Kidney (tissue), 14 donors: Measurements from ENCODE around the gene ESYT3. TPM values are rescaled to one million over a fixed set of nuclear protein-coding genes. Genes with fewer than 3 reads are reported as not detected.
A peak's percentile ranks its signal among the peaks of the same experiment; 100 is the strongest.

Source experiments
- DNase-seq, 5 donors: peaks; one replicate each; pipeline ENCODE4 v3.0.0-alpha.2; 2013 to 2020
- FAIRE-seq: peaks from 2 replicates; lab custom pipeline; 2012; peaks lifted over from hg19 to GRCh38; lab: Jason Lieb, UNC
- H3K27ac ChIP-seq, 2 donors: one replicate each; pipeline ENCODE4 v1.7.0; 2013; ENCODE audit warnings: low read depth in 2 of 2, low read length in 2 of 2, inconsistent platforms in 1 of 2
- H3K27me3 ChIP-seq: one replicate; pipeline ENCODE4 v1.7.1; 2013; ENCODE audit warnings: low read length, inconsistent platforms; ENCODE audit not compliant: control insufficient read depth, insufficient read depth
- H3K36me3 ChIP-seq, 3 donors: one replicate each; pipeline versions ENCODE4 v1.7.0 to v1.7.1; 2013; ENCODE audit warnings: low read length in 3 of 3, control low read depth in 1 of 3, inconsistent platforms in 1 of 3; ENCODE audit not compliant: insufficient read depth in 3 of 3, control insufficient read depth in 2 of 3
- H3K4me1 ChIP-seq, 3 donors: one replicate each; pipeline versions ENCODE4 v1.7.0 to v1.7.1; 2013; ENCODE audit warnings: low read length in 3 of 3, inconsistent platforms in 1 of 3, low read depth in 1 of 3; ENCODE audit not compliant: control insufficient read depth in 2 of 3, insufficient read depth in 2 of 3
- H3K4me3 ChIP-seq, 3 donors: one replicate each; pipeline versions ENCODE4 v1.7.0 to v1.8.1; 2013; ENCODE audit warnings: low read length in 3 of 3, control low read depth in 1 of 3, inconsistent platforms in 1 of 3
- H3K9ac ChIP-seq, 3 donors: one replicate each; pipeline versions ENCODE4 v1.7.0 to v1.7.1; 2013; ENCODE audit warnings: low read length in 3 of 3, control low read depth in 1 of 3, inconsistent platforms in 1 of 3
- H3K9me3 ChIP-seq, 3 donors: one replicate each; pipeline versions ENCODE4 v1.7.0 to v1.7.1; 2013; ENCODE audit warnings: low read length in 3 of 3, control low read depth in 1 of 3, inconsistent platforms in 1 of 3; ENCODE audit not compliant: control insufficient read depth in 2 of 3, insufficient read depth in 1 of 3
- CTCF ChIP-seq: IDR thresholded peaks from 3 replicates; pipeline ENCODE4 v1.5.1; 2012; ENCODE audit warnings: mild to moderate bottlenecking, moderate library complexity, borderline replicate concordance; ENCODE audit not compliant: insufficient read depth; ENCODE audit errors: extremely low read depth
- intact Hi-C: fragments of 100-400 bp; cut with DNase I; formaldehyde crosslinking; loops from one replicate; pipeline ENCODE4 v1.11.1; 2022
- polyA plus RNA-seq: library from polyadenylated mRNA; stranded (reverse); fragments of 350-450 nt; fragmentation: Illumina TruSeq; extraction: RNeasy Lipid Tissue Mini Kit (QIAGEN cat#74804); gene quantifications from one replicate; pipeline ENCODE4 v1.2.3, GENCODE V29; 2014; ENCODE audit warnings: low read depth, low replicate concordance; ENCODE audit not compliant: insufficient read depth
- total RNA-seq: library from RNA; stranded (reverse); fragmentation: NEBNext Ultra II Directional; extraction: Animal tissue kit (Norgen Biotek cat#: 25700); gene quantifications from one replicate; pipeline ENCODE4 v1.2.1, GENCODE V29; 2021
- donor health status: control.
- donor health status: control.
- donor health status: control.
- donor health status: control.
- donor health status: control.
- donor health status: DM: yes; HTN: yes; CAD: no.
- donor health status: Normal renal cell carcinoma (clear cell type).

Gene ESYT3
- total and polyA plus RNA-seq, 2 donors from 2014 or later: 1.5 to 5.3 TPM

GRCh38 chr3:138389841-138390581 is 44.4 kb upstream of the ESYT3 start:
- no peak for TF ChIP-seq CTCF
- DNase-seq (peak in 1 of 5 donors; percentile 34), FAIRE-seq (no peak)
- intact Hi-C loops: no loop called here
- H3K4me1 ChIP-seq: peaks cover 0 to 3% (median 0%) of the 10 kb centered on the region in 3 donors
- no peak overlapping the region for H3K9ac ChIP-seq
- H3K9me3 ChIP-seq: no peaks in the 10 kb centered on the region
- H3K27ac ChIP-seq: peak overlapping the region in 1 of 2 donors; percentile 47
- no peaks in the 10 kb centered on the region for H3K27me3 ChIP-seq
- H3K36me3 ChIP-seq: no peaks in the 10 kb centered on the region
- H3K4me3 ChIP-seq: no peak overlapping the region

- no peak for TF ChIP-seq CTCF
- Histone ChIP-seq H3K4me3 (no peak overlapping the region), H3K27ac (no peak overlapping the region), H3K27me3 (no peaks in the 10 kb centered on the region), H3K4me1 (peaks cover 0 to 3% (median 0%) of the 10 kb centered on the region in 3 donors), H3K9ac (no peak overlapping the region), H3K36me3 (no peaks in the 10 kb centered on the region), H3K9me3 (no peaks in the 10 kb centered on the region)
- intact Hi-C loops: no loop called here
- FAIRE-seq (no peak), DNase-seq (no peak)
These were observed 43.9 kb upstream of the ESYT3 start for GRCh38 chr3:138390582-138390932.

GRCh38 chr3:138394156-138394555 is 40.3 kb upstream of the ESYT3 start:
- intact Hi-C loops: no loop called here
- Histone ChIP-seq H3K36me3 (peaks cover 0 to 2% (median 0%) of the 10 kb centered on the region in 3 donors), H3K9me3 (no peaks in the 10 kb centered on the region), H3K4me3 (no peak overlapping the region), H3K27me3 (no peaks in the 10 kb centered on the region), H3K9ac (no peak overlapping the region), H3K27ac (no peak overlapping the region), H3K4me1 (peaks cover 0 to 3% (median 0%) of the 10 kb centered on the region in 3 donors)
- no peak for DNase-seq
- no peak for FAIRE-seq
- TF ChIP-seq CTCF: no peak
